H9 (cell line): ENCODE results near the gene SUGT1. TPM values are rescaled to one million over a fixed set of nuclear protein-coding genes. Genes with fewer than 3 reads are reported as not detected.

Experiments
- DNase-seq: peaks from one replicate; pipeline ENCODE4 v3.0.0-alpha.2; 2017
- H2AFZ ChIP-seq: one replicate; pipeline ENCODE4 v1.6.1; 2013; ENCODE audit warnings: mild to moderate bottlenecking, low read length, control low read depth, moderate library complexity
- H2AK5ac ChIP-seq: 2 replicates; pipeline ENCODE4 v1.6.1; 2013; ENCODE audit warnings: low read length, control low read depth, mixed read lengths; ENCODE audit not compliant: insufficient read length
- H2BK120ac ChIP-seq: one replicate; pipeline ENCODE4 v1.6.1; 2013; ENCODE audit warnings: low read depth, mild to moderate bottlenecking, low read length, control low read depth, inconsistent platforms; ENCODE audit not compliant: poor library complexity, severe bottlenecking
- H2BK12ac ChIP-seq: 2 replicates; pipeline ENCODE4 v1.6.1; 2013; ENCODE audit warnings: low read length, control low read depth, mixed read lengths, low read depth; ENCODE audit not compliant: insufficient read length
- H2BK15ac ChIP-seq: 2 replicates; pipeline ENCODE4 v1.6.1; 2013; ENCODE audit warnings: low read depth, low read length, control low read depth
- H2BK20ac ChIP-seq: one replicate; pipeline ENCODE4 v1.6.1; 2013; ENCODE audit warnings: low read depth, mild to moderate bottlenecking, low read length, control low read depth, inconsistent platforms; ENCODE audit not compliant: poor library complexity, severe bottlenecking
- H2BK5ac ChIP-seq: 2 replicates; pipeline ENCODE4 v1.6.1; 2013; ENCODE audit warnings: low read length, control low read depth, mixed read lengths; ENCODE audit not compliant: insufficient read length
- H3K14ac ChIP-seq: 2 replicates; pipeline ENCODE4 v1.6.1; 2013; ENCODE audit warnings: low read length, control low read depth; ENCODE audit not compliant: insufficient read depth
- H3K18ac ChIP-seq: 2 replicates; pipeline ENCODE4 v1.6.1; 2013; ENCODE audit warnings: low read depth, mild to moderate bottlenecking, mixed read lengths, low read length, control low read depth; ENCODE audit not compliant: insufficient read length
- H3K23ac ChIP-seq: 2 replicates; pipeline ENCODE4 v1.6.1; 2013; ENCODE audit warnings: low read length, control low read depth, mixed read lengths, low read depth; ENCODE audit not compliant: insufficient read length
- H3K23me2 ChIP-seq: 2 replicates; pipeline ENCODE4 v1.6.1; 2013; ENCODE audit warnings: low read depth, mild to moderate bottlenecking, mixed read lengths, low read length, control low read depth; ENCODE audit not compliant: insufficient read length, poor library complexity, severe bottlenecking
- H3K27ac ChIP-seq: 2 replicates; pipeline ENCODE4 v1.5.1; 2013; ENCODE audit warnings: low read length, control low read depth, mixed read lengths, low read depth; ENCODE audit not compliant: insufficient read length
- H3K27me3 ChIP-seq: 2 replicates; pipeline ENCODE4 v1.6.1; 2013; ENCODE audit warnings: low read length, control low read depth, inconsistent platforms; ENCODE audit not compliant: insufficient read depth
- H3K4ac ChIP-seq: 2 replicates; pipeline ENCODE4 v1.6.1; 2013; ENCODE audit warnings: low read depth, mild to moderate bottlenecking, control low read depth, inconsistent platforms, low read length, moderate library complexity
- H3K4me1 ChIP-seq: 2 replicates; pipeline ENCODE4 v1.6.1; 2013; ENCODE audit warnings: low read length, control low read depth, inconsistent platforms; ENCODE audit not compliant: insufficient read depth
- H3K4me2 ChIP-seq: 2 replicates; pipeline ENCODE4 v1.6.1; 2013; ENCODE audit warnings: low read length, control low read depth, mixed read lengths; ENCODE audit not compliant: insufficient read length, insufficient read depth
- H3K56ac ChIP-seq: 2 replicates; pipeline ENCODE4 v1.6.1; 2013; ENCODE audit warnings: low read depth, mild to moderate bottlenecking, mixed read lengths, low read length, control low read depth; ENCODE audit not compliant: insufficient read length
- H3K79me1 ChIP-seq: 2 replicates; pipeline ENCODE4 v1.6.1; 2013; ENCODE audit warnings: low read depth, mild to moderate bottlenecking, moderate library complexity, low read length, control low read depth, inconsistent platforms; ENCODE audit not compliant: insufficient read depth, poor library complexity, severe bottlenecking
- H3K79me2 ChIP-seq: 2 replicates; pipeline ENCODE4 v1.6.1; 2013; ENCODE audit warnings: low read length, control low read depth, inconsistent platforms; ENCODE audit not compliant: insufficient read depth
- H3K9ac ChIP-seq: 2 replicates; pipeline ENCODE4 v1.6.1; 2013; ENCODE audit warnings: low read length, control low read depth, mixed read lengths; ENCODE audit not compliant: insufficient read length; ENCODE audit errors: extremely low read depth
- H3K9me3 ChIP-seq: one replicate; pipeline ENCODE4 v1.6.1; 2013; ENCODE audit warnings: low read depth, low read length, inconsistent platforms; ENCODE audit not compliant: control insufficient read depth
- H3T11ph ChIP-seq: one replicate; pipeline ENCODE4 v1.6.1; 2013; ENCODE audit warnings: mild to moderate bottlenecking, low read length, control low read depth, inconsistent platforms
- H4K20me1 ChIP-seq: one replicate; pipeline ENCODE4 v1.6.1; 2013; ENCODE audit not compliant: control insufficient read depth, insufficient read length, insufficient read depth
- H4K5ac ChIP-seq: 2 replicates; pipeline ENCODE4 v1.6.1; 2013; ENCODE audit warnings: low read depth, mild to moderate bottlenecking, mixed read lengths, low read length, control low read depth; ENCODE audit not compliant: insufficient read length
- H4K8ac ChIP-seq: replicated peaks from 2 replicates; pipeline ENCODE4 v1.6.1; 2013; ENCODE audit warnings: low read length, control low read depth, mixed read lengths, low read depth; ENCODE audit not compliant: insufficient read length
- H4K91ac ChIP-seq: 2 replicates; pipeline ENCODE4 v1.6.1; 2013; ENCODE audit warnings: low read depth, mild to moderate bottlenecking, moderate library complexity, mixed read lengths, low read length, control low read depth; ENCODE audit not compliant: insufficient read length
- H3K27ac Mint-ChIP-seq, 3 experiments: 2 replicates in 2 of 3; 3 replicates in 1 of 3; pipeline ENCODE4 v1.8.0; 2020 to 2021; ENCODE audit warnings: mixed read lengths in 3 of 3, mild to moderate bottlenecking in 1 of 3, moderate library complexity in 1 of 3
- H3K27me3 Mint-ChIP-seq: 2 replicates; pipeline ENCODE4 v1.8.0; 2021; ENCODE audit warnings: low read depth, mild to moderate bottlenecking, moderate library complexity, mixed read lengths
- H3K36me3 Mint-ChIP-seq, 3 experiments: 2 replicates in 2 of 3; 3 replicates in 1 of 3; pipeline ENCODE4 v1.8.0; 2020 to 2021; ENCODE audit warnings: low read depth in 3 of 3, mixed read lengths in 3 of 3; ENCODE audit not compliant: insufficient read depth in 1 of 3
- H3K4me1 Mint-ChIP-seq, 2 experiments: 2 replicates each; pipeline ENCODE4 v1.8.0; 2020; ENCODE audit warnings: mixed read lengths in 2 of 2
- H3K4me3 Mint-ChIP-seq, 2 experiments: 2 replicates in 1 of 2; 3 replicates in 1 of 2; pipeline ENCODE4 v1.8.0; 2020 to 2021; ENCODE audit warnings: mild to moderate bottlenecking in 2 of 2, mixed read lengths in 2 of 2, moderate library complexity in 1 of 2
- H3K9me3 Mint-ChIP-seq, 2 experiments: 2 replicates in 1 of 2; 3 replicates in 1 of 2; pipeline ENCODE4 v1.8.0; 2020; ENCODE audit warnings: mild to moderate bottlenecking in 2 of 2, mixed read lengths in 2 of 2, moderate library complexity in 1 of 2
- CTCF ChIP-seq: fragments of 200-600 bp; sonication (generic); conservative IDR thresholded peaks from 3 replicates; pipeline ENCODE4 v1.8.0; 2021; ENCODE audit warnings: antibody characterized with exemption, mild to moderate bottlenecking
- WGBS: extraction: QIAGEN DNeasy Blood & Tissue Kit; methylation state at CpG from one replicate; pipeline ENCODE4 v1.1.7; 2013; ENCODE audit warnings: missing lambda C conversion rate, low lambda C conversion rate, mixed read lengths; ENCODE audit not compliant: insufficient read length; ENCODE audit errors: extremely low coverage; 5-methylcytosine and 5-hydroxymethylcytosine counted together
- total RNA-seq: library from RNA; stranded (reverse); gene quantifications from 2 replicates; pipeline ENCODE4 v1.2.1, GENCODE V29; 2021

SUGT1 gene
- total RNA-seq, 1 experiment from 2014 or later, result 99.6 TPM

GRCh38 chr13:52615134-52615801, 37.4 kb upstream of the SUGT1 start:
- H3K36me3 Mint-ChIP-seq, result no peaks in the 10 kb centered on the region
- Histone ChIP-seq H3K27ac (no peak overlapping the region), H3K9ac (no peak overlapping the region), H3K18ac (no peak overlapping the region), H2BK12ac (no peak overlapping the region), H3K4me2 (no peak overlapping the region), H3K56ac (no peak overlapping the region), H2AFZ (no peak overlapping the region), H3K23ac (no peak overlapping the region), H2BK15ac (no peak overlapping the region), H4K8ac (no peak overlapping the region), H2BK20ac (no peak overlapping the region), H3K4me1 (no peaks in the 10 kb centered on the region), H3K79me2 (no peaks in the 10 kb centered on the region), H2BK120ac (no peak overlapping the region), H3K27me3 (no peaks in the 10 kb centered on the region), H3K4ac (no peak overlapping the region), H3K79me1 (no peaks in the 10 kb centered on the region), H4K20me1 (no peaks in the 10 kb centered on the region), H2AK5ac (no peak overlapping the region), H4K91ac (no peak overlapping the region), H3K9me3 (no peaks in the 10 kb centered on the region), H3T11ph (no peak overlapping the region), H3K14ac (no peak overlapping the region), H2BK5ac (no peak overlapping the region), H4K5ac (no peak overlapping the region), H3K23me2 (peaks cover 6% of the 10 kb centered on the region)
- TF ChIP-seq CTCF, result no peak
- H3K27ac Mint-ChIP-seq, result no peak overlapping the region
- H3K4me1 Mint-ChIP-seq, result peaks cover 9 to 10% of the 10 kb centered on the region in 2 experiments; a peak in 3 of 4 replicates
- 0 out of 5 replicates have a peak overlapping the region, but pooled peaks of 1 of the 2 experiments have one; percentile 18 for H3K4me3 Mint-ChIP-seq
- no peaks in the 10 kb centered on the region for H3K9me3 Mint-ChIP-seq
- WGBS, result no CpG with 5 or more reads among the region's 4 CpGs
- no peak for DNase-seq
- H3K27me3 Mint-ChIP-seq, result peaks cover 3% of the 10 kb centered on the region; the same call in 1 of the 2 replicates
